Heart left ventricle (tissue), 16 donors: ENCODE measurements around the gene ZNF280B. TPM values are rescaled to one million over a fixed set of nuclear protein-coding genes. Genes with fewer than 3 reads are reported as not detected.
"Not testable (repeated sequence)": the region's sequence is repeated elsewhere in the genome, so short reads cannot be mapped to it uniquely, and the experiment has no call there.

Source experiments
- ATAC-seq, 4 donors: fragments of 200-7000 bp; cut with Tn5 transposase; one replicate each; pipeline ENCODE4 v1.9.1; 2020 to 2022; ENCODE audit warnings: moderate library complexity in 4 of 4, mild to moderate bottlenecking in 3 of 4, moderate number of reproducible peaks in 1 of 4
- DNase-seq, 5 donors: peaks; one replicate each; pipeline ENCODE4 v3.0.0-alpha.2; 2020
- H3K27ac ChIP-seq, 12 donors: fragments of 200-600 bp; sonication (generic) in 4 of 12; one replicate each; pipeline versions ENCODE4 v1.5.0 to v1.8.0; 2016 to 2022; ENCODE audit warnings: mild to moderate bottlenecking in 2 of 12
- H3K27me3 ChIP-seq, 9 donors: fragments of 200-600 bp; sonication (generic) in 2 of 9; one replicate each; pipeline versions ENCODE4 v1.5.1 to v1.8.0; 2016 to 2022; ENCODE audit warnings: mild to moderate bottlenecking in 3 of 9
- H3K36me3 ChIP-seq, 9 donors: fragments of 200-600 bp; sonication (generic) in 2 of 9; one replicate each; pipeline versions ENCODE4 v1.5.0 to v1.8.0; 2018 to 2022; ENCODE audit warnings: mild to moderate bottlenecking in 2 of 9
- H3K4me1 ChIP-seq, 12 donors: fragments of 200-600 bp; sonication (generic) in 4 of 12; one replicate each; pipeline versions ENCODE4 v1.5.0 to v1.8.0; 2016 to 2022; ENCODE audit warnings: mild to moderate bottlenecking in 3 of 12
- H3K4me3 ChIP-seq, 12 donors: fragments of 200-600 bp; sonication (generic) in 4 of 12; one replicate each; pipeline versions ENCODE4 v1.5.0 to v1.8.0; 2017 to 2022; ENCODE audit warnings: mild to moderate bottlenecking in 9 of 12, moderate library complexity in 4 of 12
- H3K9me3 ChIP-seq, 12 donors: fragments of 200-600 bp; sonication (generic) in 4 of 12; one replicate each; pipeline versions ENCODE4 v1.5.0 to v1.8.0; 2016 to 2022; ENCODE audit warnings: mild to moderate bottlenecking in 1 of 12
- CTCF ChIP-seq, 12 donors: fragments of 200-600 bp; sonication (generic) in 4 of 12; IDR thresholded peaks; one replicate each; pipeline versions ENCODE4 v1.5.0 to v1.8.0; 2018 to 2022; ENCODE audit warnings: antibody characterized with exemption in 12 of 12, mild to moderate bottlenecking in 5 of 12
- POLR2A ChIP-seq, 2 donors: fragments of 450-650 bp; IDR thresholded peaks; one replicate each; pipeline ENCODE4 v1.6.1; 2017; ENCODE audit warnings: antibody characterized with exemption in 2 of 2, mild to moderate bottlenecking in 2 of 2, moderate library complexity in 2 of 2
- WGBS, 4 donors: extraction: QIAGEN DNeasy Blood & Tissue Kit in 2 of 4; methylation state at CpG; one replicate each; pipeline versions ENCODE4 v1.1.5 to v1.1.7; 2013 to 2018; 5-methylcytosine and 5-hydroxymethylcytosine counted together
- intact Hi-C, 10 donors: fragments of 100-400 bp; cut with DNase I; formaldehyde crosslinking; loops; one replicate each; pipeline versions ENCODE4 v1.11.1 to v1.14.2; 2022
- polyA plus RNA-seq, 2 donors: library from polyadenylated mRNA; stranded (reverse); fragments of 200-250 nt; gene quantifications; one replicate each; pipeline ENCODE4 v1.2.3, GENCODE V29; 2013
- total RNA-seq, 9 donors: library from RNA; depleted of rRNA in 2 of 9; stranded (reverse); fragments of >200 nt in 2 of 9; fragmentation: NEBNext Ultra II Directional in 3 of 9; extraction: Animal tissue kit (Norgen Biotek cat#: 25700) in 3 of 9; gene quantifications; one replicate each; pipeline versions ENCODE4 v1.1.0 to v1.2.4, GENCODE V29; 2016 to 2023
- donor health status: ischemic (EF 13 %, LVEDD 7.1; RV severe dilation, severe dysfunction).
- donor health status: healthy with polysubstance abuse.
- donor health status: DM: no; HTN: yes; CAD: no.
- donor health status: DM: no; HTN: no; CAD: no.
- donor health status: ischemic (EF 25% LVEDD 6.9; RV normal size, moderate dysfunction).
- donor health status: ischemic (EF 25% LVEDD 5.7; RV mildly dilated, moderate dysfunction).
- donor health status: healthy.
- donor health status: DM: yes; HTN: yes; CAD: no.
- donor health status: ischemic (EF 35%, LVEDD 5.7; RV mildly dilated, moderate dysfunction).
- donor health status: nonischemic (EF 11% LVEDD 7.7; RV severe dilation, severe dysfunction).
- donor health status: DM: yes; HTN: yes; CAD: no.
- donor health status: PGD.
- donor health status: ischemic (EF 29% LVEDD 5.4; RV normal size, mild dysfunction).
- donor health status: nonischemic (EF 23%, LVEDD 6.1; RV moderate dilation, normal function).

The ZNF280B gene
- total and polyA plus RNA-seq, 11 donors: 0.06 to 1.5 (median 0.65) TPM

- WGBS, 4 donors: 81 to 90% (median 84%) methylated on average over 2 of the region's 2 CpGs
- DNase-seq (no peak), ATAC-seq (no peak)
- H3K4me3 ChIP-seq: no peak overlapping the region
- intact Hi-C loops: no loop called here
- H3K27me3 ChIP-seq: no peaks in the 10 kb centered on the region
- H3K4me1 ChIP-seq: no peaks in the 10 kb centered on the region
- TF ChIP-seq POLR2A (IDR thresholded peaks at IDR 0.05): no peak
- TF ChIP-seq CTCF (IDR thresholded peaks at IDR 0.05): no peak
- H3K27ac ChIP-seq: no peak overlapping the region
- H3K9me3 ChIP-seq: no peaks in the 10 kb centered on the region
- H3K36me3 ChIP-seq: no peaks in the 10 kb centered on the region
These were observed 10.3 kb downstream of the ZNF280B start for GRCh38 chr22:22498267-22498666.

- intact Hi-C loops, H3K4me1 ChIP-seq, H3K9me3 ChIP-seq, ATAC-seq, H3K36me3 ChIP-seq, H3K27me3 ChIP-seq, H3K4me3 ChIP-seq, DNase-seq, H3K27ac ChIP-seq: not testable (repeated sequence)
- WGBS, 4 donors: 93 to 97% (median 97%) methylated on average over 3 of the region's 3 CpGs
These were observed 17.0 kb downstream of the ZNF280B start for GRCh38 chr22:22491589-22491988.

GRCh38 chr22:22488736-22489135 lies 19.8 kb downstream of the ZNF280B start:
- H3K4me1 ChIP-seq: peaks cover 0 to 5% (median 0%) of the 10 kb centered on the region in 12 donors

GRCh38 chr22:22487869-22488597 lies 20.5 kb downstream of the ZNF280B start:
- Histone ChIP-seq H3K4me3 (no peak overlapping the region), H3K27me3 (no peaks in the 10 kb centered on the region), H3K36me3 (no peaks in the 10 kb centered on the region), H3K27ac (no peak overlapping the region), H3K4me1 (peaks cover 0 to 5% (median 0%) of the 10 kb centered on the region in 12 donors), H3K9me3 (no peaks in the 10 kb centered on the region)
- ATAC-seq (no peak), DNase-seq (no peak)
- WGBS, 4 donors: 89 to 92% (median 91%) methylated on average over 12 of the region's 12 CpGs
- intact Hi-C loops: no loop called here
- TF ChIP-seq POLR2A (IDR thresholded peaks at IDR 0.05) (no peak), CTCF (IDR thresholded peaks at IDR 0.05) (no peak)

More at GRCh38 chr22:22488736-22489135, 19.8 kb downstream of the ZNF280B start:
- 91 to 96% (median 93%) methylated on average over 5 of the region's 5 CpGs for WGBS, 4 donors
- no peak overlapping the region for H3K27ac ChIP-seq
- H3K9me3 ChIP-seq: no peaks in the 10 kb centered on the region
- no peak for ATAC-seq
- intact Hi-C loops: no loop called here
- no peak for DNase-seq
- TF ChIP-seq POLR2A (IDR thresholded peaks at IDR 0.05) (no peak), CTCF (IDR thresholded peaks at IDR 0.05) (no peak)
- no peaks in the 10 kb centered on the region for H3K36me3 ChIP-seq
- H3K4me3 ChIP-seq: no peak overlapping the region
- H3K27me3 ChIP-seq: no peaks in the 10 kb centered on the region

GRCh38 chr22:22487059-22487458 lies 21.5 kb downstream of the ZNF280B start:
- no peak overlapping the region for H3K27ac ChIP-seq
- no peak overlapping the region for H3K4me3 ChIP-seq
- no peaks in the 10 kb centered on the region for H3K9me3 ChIP-seq
- H3K4me1 ChIP-seq: peaks cover 0 to 5% (median 0%) of the 10 kb centered on the region in 12 donors
- H3K36me3 ChIP-seq: no peaks in the 10 kb centered on the region
- no peaks in the 10 kb centered on the region for H3K27me3 ChIP-seq
- WGBS, 4 donors: 91 to 99% (median 94%) methylated on average over 6 of the region's 6 CpGs
- DNase-seq (no peak), ATAC-seq (no peak)
- intact Hi-C loops: no loop called here
- TF ChIP-seq CTCF (IDR thresholded peaks at IDR 0.05) (no peak), POLR2A (IDR thresholded peaks at IDR 0.05) (no peak)
